Activated CD8-positive, alpha-beta memory T cell treated with anti-CD3 and anti-CD28 coated beads, Interleukin-2, amount 50 U/mL, for 4 hours (primary cell): ENCODE measurements around the gene IGFALS.

ENCODE experiments used
- DNase-seq: peaks from one replicate; pipeline ENCODE4 v3.0.0-alpha.2; 2020

Gene IGFALS

DNA sequence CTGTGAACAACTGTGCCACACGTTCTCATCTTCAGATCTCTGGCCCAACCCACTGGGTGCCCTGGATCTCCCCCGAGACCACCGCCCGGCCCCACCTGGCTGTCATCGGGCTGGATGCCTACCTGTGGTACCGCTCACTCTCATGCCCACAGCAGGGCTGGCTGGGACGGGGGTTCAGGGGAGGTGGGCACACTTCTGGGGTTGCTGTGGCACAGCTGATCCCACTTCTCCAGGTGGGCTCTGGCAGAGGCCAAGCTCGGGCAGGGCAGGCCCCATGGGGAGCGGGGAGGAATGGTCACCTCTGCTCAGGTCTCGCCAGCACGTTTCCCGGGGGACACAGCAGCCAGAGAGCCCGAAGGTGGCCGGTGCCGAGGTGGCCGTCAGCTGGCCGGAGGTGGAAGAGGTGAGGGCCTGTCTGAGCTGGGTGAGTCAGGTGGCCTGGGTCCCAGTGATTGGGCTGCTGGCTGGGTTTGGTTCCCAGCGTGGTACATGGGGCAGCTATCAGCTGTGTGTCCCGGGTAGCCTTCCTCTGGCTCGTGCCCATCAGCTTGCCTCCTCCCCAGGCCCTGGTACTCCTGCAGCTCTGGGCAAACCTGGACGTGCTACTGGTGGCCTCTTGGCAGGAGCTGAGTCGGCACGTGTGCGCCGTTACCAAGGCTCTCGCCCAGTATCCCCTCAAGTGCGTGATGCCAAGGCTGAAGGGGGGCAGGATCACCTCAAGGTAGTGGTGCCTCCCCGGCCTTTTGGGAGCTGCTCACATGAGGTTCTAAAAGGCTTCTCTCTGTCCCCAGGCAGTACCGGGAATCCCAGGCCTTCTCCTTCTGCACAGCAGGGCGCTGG is 18.3 kb downstream of the IGFALS start:
- DNase-seq = no peak

DNA sequence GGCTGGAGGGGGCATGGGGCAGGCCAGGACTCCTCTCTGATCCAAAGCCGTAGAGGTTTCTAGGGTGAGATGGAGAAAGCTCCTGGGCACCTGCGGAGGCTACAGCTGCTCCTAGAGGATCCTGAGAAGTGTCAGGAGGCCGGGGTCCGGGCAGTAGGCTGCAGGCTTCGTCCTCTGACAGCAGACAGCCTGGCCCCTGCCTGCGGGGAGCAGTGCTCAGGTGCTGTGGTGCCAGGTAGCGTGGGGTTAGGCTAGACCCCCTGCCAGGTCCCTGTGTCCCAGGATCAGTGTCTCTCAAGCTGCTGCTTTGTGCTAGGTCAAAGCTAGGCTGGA is 19.1 kb downstream of the IGFALS start:
- DNase-seq = no peak

DNA sequence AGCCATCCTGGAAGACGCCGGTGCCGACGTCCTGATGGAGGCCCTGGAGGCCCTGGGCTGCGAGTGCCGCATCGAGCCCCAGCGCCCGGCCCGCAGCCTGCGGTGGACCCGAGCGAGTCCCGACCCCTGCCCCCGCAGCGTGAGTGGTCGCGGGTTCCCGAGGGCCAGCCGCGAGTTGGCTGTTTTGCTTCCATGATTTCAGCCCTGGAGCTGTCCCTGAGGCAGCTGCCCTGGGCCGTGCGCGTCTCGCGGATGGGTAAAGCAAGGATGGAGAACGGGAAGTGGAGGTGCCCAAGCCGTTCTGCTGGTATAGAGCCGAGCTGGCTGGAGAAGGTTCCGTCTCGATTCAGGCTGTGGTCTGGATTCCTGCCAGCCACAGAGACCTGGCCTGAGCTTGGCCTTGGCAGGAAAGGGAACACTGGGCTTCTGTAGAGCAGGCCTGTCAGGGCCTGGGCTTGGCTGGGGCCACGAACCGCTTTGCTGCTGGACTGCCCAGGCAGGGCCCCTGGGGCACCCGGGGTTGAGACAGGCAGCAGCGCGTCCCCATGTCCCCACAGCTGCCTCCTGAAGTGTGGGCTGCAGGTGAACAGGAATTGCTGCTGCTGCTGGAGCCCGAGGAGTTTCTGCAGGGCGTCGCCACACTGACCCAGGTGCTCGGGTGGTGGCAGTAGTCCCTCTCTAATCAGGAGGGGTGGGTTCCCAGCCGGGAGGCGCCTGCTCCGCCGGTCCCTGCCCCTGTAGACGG is 19.6 kb downstream of the IGFALS start:
- DNase-seq = no peak

DNA sequence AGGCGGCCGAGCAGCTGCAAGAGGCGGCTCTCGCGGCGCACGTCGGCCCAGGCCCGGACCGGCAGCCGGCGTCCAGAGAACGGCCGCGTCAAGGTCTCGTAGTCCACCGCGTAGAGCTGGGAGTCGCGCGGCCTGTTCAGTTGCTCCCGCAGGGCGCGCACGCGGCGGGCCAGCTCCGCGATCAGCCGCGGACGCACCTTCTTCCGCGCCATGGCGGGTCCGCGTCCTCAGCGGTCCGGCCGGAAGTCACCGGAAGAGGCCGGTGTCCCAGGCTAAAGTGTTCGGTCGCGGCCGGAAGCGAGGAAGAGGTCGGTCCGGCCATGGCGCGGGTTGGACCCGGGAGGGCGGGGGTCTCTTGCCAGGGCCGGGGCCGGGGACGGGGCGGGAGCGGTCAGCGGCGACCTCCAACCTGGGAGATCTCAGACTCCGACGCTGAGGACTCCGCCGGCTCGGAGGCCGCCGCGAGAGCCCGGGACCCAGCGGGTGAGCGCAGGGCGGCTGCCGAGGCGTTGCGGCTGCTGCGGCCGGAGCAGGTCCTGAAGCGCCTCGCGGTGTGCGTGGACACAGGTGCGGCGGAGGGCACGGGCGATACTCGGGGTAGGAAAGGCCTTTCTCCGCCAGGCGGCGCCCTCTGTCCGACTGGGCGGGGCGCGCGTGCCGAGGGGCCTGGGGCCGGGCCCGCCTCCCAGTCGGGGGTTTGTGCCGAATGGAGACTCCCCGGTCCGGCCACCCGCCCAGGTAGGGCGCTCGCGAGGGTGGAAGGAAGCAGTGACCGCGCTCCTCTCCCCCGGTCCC is 20.4 kb downstream of the IGFALS start, which contains the start of gene MRPS34:
Gene MRPS34 (minus strand): TSS at position 227 of the 795 bp plus-strand sequence. CDS start 15 bp downstream, at position 212.
- peak; percentile 77 for DNase-seq

DNA sequence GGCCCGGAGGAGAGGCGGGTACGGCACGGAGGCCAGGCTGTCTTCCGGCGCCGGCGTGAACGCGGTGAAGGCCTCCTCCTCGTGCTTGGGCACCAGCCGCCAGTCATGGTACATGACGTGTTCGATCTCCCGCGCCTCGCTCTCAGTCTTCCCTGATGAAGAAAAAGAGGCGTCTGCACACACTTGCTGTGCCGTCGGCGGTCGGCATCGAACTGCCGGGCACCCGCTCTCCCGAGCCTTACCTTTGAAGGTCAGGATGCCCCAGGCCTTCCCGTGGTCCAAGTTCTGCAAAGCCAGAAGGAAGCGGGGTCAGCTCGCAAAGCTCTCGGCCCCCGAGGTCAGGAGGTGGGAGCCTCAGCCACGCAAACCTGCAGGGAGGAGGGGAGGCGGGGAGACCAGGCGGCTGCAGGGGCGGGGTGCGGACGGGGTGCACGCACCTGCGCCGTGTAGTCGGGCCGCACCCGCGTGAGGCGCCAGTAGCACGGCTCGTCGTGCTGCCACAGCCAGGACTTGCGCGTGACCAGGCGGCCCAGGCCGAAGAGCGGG is 21.1 kb downstream of the IGFALS start, which contains the start of gene EME2:
Gene EME2 (plus strand): TSS at position 449 of the 546 bp plus-strand sequence. CDS start 418 bp downstream, outside the sequence.
- peak; percentile 46 for DNase-seq

DNA sequence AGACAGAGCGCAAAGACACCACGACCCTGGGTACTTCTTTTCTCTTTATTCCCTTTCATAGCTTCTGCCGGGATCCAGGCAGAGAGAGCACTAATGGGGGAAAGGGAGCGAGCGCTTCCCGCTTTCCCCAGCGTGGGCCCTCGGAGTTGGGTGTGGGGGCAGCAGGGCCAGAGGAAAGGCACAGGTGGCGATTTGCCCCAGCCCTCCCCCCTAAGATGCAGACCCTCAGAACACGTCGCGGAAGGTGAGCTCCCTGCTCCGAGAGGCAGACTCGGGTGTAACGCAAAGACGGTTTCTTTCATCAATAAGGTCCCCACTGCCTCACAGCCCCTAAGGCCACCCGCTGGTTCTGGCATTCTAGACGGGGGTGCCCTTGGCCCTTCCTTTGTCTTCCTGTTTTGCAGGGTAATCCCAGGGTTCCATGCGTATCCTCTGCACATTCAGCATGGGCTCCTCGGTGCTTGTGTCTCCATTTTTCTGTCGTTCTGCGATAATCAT is 21.6 kb downstream of the IGFALS start:
- no peak for DNase-seq

DNA sequence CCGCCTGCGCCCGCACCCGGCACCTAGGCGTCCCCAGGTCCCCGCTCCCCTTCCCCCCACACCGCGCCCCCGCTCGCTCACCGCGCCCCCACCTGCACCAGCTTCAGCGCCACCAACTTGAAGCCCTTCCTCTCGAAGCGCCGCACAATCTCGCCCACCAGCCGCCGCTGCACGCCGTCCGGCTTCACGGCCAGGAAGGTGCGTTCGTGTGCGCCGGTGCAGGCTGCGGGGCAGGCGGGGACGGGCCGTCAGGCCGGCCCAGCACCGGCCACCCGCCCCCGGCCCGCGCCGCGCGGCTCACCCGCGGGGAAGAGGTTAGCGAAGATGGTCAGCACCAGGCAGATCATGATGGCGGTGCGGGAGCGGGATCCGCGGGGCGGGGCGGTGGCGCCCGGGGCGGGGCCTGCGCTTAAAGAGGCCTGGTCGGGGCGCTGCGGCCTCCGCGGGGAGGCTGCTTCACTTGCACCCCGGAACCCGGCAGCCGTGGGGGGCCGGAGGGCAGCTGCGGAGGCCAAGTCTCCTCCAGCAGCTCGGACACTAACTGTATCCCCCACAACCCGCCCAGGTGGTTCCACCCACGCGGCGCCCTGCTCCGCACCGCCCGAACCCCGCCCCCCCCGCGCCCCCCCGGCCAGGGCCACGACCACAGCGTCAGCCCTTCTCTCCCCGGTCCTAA is 22.2 kb downstream of the IGFALS start, which contains the start of gene NME3:
Gene NME3 (minus strand): TSS at position 356 of the 676 bp plus-strand sequence. CDS start 9 bp downstream, at position 347.
- DNase-seq = peak; percentile 75

DNA sequence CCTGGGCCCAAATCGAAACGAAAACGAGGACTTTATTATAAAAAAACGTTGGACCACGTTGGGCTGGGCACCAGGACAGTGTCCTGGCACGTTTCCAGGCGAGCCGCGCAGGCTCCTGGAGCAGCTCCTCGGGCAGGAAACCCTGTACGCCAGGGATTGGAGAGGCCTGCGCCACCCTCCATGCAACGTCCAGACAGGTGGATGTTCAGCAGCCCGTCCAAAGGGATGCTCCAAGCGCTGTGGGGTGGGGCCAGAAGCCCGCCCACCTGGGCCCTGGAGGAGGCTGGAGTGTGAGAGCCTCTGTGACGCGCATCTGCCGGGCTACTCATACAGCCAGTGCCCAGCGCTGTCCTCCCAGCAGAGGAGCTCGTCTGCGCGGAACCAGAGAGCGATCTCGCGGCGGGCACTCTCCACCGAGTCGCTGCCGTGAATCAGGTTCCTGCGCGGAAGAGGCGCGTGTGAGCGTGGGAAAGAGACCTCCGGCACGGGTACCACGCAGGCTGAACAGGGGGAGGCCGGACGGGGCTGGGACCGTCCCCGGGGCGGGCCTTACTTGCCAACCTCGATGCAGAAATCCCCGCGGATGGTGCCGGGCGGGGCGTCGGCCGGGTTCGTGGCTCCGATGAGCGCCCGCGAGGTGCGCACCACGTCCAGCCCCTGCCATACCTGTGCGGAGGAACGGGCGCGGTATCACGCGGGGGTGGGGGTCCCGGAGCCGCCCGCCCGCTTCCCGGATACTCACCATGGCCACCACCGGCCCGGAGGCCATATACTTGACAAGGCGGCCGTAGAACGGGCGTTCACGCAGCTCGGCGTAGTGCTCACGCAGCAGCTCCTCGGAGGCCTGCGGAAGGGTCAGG is 22.9 kb downstream of the IGFALS start:
- peak; percentile 64 for DNase-seq

DNA sequence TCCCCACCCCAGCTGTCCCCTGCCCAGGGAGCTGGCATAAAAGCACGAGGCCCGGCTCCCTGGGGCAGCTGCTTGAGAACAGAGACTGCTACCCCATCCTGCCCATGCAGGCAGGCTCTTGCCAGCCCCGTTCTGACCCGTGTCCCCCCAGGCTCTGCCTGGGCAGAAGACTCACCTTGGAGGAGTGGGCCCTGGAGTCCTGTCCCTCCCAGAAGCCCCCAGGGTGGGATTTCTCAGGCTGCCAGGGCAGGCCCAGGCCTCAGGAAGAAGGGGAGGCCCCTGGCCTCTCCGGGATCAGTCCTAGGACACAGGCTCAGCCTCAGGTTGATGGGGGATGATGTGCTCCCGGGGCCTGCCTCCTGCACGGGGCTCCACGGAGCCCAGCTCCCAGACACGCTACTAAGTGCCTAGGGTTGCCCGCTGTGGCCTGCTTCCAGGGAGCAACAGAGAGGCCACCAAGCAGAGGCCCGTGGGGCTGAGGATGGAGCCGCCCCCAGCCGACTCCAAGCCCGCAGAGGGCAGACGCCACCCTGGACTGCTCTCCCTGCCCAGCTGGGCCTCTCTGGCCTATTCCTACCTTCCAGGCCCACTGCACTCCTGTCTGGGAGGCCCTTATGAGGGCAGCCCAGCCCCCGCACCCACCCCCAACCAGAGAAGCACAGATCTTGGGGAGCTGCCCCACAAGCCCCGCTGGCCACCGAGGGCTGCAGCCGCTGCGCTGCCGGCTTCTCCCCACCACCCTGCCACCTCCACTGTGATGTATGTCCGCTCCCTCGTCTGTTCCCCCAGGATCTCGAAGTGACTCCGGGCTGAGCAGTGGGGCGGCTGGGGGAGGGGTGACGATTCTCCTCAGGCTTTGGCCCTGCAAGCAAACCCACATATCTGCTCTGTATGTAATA is 23.9 kb downstream of the IGFALS start:
- DNase-seq = no peak

DNA sequence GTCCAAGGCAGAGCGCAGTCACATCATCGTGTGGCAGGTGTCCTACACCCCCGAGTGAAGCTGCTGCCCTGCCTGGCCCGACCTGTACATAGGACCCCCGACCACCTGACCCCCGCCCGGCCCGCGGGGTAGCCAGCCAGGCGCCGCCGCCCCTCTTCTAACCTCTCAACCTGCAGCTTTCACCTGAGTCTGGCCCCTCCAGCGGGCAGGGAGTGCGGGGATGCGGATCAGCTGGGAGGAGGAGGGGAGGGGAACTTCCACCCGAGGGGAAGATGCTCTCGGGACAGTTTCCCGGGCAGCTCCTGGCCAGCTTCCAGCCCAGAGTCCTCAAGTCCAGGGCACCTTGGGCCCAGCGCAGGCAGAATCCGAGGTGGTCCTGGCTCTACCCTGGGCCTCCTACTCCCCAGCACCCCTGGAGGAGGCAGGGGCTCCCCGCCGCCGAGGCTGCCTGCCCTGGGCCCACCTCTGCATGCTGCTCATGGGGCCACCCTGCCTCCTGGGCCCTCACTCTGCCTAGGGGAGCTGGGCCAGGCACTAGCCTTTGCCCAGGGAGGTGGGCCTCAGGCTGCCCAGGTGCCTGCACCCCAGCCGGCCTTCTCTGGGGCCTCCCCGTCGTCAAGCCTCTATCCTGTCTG is 24.6 kb downstream of the IGFALS start:
- no peak for DNase-seq

DNA sequence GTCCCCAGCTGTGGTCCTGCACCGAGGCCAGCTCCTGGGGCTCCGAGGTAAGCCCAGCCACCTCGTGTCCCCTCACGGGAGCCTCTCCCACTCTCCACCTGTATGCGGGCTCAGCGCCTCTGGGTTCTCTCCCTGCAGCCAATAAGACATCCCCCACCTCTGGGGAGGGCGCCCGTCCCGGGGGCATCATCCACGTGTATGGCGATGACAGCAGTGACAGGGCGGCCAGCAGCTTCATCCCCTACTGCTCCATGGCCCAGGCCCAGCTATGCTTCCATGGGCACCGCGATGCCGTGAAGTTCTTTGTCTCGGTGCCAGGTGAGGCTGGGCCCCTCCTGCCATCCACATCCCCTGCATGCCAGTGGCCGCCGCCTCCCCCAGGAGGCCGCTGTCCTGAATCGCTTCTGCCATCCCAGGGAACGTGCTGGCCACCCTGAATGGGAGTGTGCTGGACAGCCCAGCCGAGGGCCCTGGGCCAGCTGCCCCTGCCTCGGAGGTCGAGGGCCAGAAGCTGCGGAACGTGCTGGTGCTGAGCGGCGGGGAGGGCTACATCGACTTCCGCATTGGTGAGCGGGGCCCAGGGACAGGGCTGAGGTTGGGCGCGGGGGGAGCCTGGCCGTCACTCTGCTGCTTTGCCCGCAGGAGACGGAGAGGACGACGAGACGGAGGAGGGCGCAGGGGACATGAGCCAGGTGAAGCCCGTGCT is 25.3 kb downstream of the IGFALS start:
- DNase-seq = no peak

DNA sequence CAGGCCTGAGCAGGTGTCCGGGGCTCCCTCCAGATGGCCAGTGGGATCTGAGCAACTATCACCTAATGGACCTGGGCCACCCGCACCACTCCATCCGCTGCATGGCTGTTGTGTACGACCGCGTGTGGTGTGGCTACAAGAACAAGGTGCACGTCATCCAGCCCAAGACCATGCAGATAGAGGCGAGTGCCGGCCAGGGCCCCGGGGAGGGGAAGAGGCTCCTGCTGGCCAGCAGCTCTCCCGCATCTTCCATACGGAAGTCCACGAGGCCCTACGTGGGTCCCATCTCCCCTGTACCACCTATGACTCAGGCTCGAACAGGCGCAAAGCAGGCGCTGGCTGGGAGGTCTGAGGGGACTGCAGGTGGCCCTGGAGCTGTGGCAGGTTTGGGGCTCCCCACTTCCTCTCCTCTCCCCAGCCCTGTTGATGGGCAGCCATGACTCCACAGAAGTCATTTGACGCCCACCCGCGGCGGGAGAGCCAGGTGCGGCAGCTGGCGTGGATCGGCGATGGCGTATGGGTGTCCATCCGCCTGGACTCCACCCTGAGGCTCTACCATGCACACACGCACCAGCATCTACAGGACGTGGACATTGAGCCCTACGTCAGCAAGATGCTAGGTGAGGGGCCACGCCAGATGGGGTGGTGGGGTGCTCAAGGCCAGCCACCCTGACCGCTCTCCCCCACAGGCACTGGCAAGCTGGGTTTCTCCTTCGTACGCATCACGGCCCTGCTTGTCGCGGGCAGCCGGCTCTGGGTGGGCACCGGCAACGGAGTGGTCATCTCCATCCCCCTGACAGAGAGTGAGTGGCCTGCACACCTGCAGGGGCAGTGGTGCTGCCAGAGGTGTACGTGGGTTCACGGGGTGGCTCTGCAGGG is 26.1 kb downstream of the IGFALS start:
- DNase-seq = no peak

DNA sequence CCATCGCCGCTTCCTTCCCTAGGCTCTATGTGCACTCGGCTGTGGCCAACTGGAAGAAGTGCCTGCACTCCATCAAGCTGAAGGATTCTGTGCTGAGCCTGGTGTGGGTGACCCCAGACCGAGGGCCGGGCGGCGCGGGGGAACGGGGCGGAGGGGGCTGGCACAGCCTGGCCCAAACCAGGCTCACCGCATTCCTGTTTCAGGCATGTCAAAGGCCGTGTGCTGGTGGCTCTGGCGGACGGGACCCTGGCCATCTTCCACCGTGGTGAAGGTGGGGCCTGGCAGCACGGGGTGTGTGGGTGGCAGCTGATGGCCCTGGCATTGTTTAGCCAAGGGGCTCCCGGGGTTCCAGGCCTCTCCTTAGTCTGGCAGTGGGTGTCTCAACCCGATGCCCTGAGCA is 26.8 kb downstream of the IGFALS start:
- DNase-seq = no peak

DNA sequence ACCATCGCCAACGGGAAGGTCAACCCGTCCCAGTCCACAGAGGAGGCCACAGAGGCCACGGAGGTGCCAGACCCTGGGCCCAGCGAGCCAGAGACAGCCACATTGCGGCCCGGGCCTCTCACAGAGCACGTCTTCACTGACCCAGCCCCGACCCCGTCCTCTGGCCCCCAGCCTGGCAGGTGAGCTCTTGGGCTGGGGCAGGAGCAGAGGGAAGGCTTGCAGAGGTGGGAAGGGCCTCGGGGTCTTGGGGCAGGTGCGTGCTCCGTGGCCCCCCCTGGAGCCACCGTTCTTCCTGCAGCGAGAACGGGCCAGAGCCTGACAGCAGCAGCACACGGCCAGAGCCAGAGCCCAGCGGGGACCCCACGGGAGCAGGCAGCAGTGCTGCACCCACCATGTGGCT is 27.3 kb downstream of the IGFALS start:
- no peak for DNase-seq

DNA sequence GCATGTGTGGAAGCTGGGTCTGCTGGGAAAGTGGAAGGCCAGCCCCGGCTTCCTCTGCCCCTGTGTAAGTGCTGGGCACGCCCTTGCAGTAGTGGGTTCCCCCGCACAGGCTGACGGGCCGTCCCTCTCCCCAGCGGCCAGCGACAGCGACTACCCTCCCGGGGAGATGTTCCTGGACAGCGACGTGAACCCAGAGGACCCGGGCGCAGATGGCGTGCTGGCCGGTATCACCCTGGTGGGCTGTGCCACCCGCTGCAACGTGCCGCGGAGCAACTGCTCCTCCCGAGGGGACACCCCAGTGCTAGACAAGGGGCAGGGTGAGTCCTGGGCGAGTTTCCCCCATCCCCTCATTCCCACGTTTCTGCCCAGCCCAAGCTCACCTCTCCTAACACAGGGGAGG is 27.7 kb downstream of the IGFALS start:
- DNase-seq = no peak

DNA sequence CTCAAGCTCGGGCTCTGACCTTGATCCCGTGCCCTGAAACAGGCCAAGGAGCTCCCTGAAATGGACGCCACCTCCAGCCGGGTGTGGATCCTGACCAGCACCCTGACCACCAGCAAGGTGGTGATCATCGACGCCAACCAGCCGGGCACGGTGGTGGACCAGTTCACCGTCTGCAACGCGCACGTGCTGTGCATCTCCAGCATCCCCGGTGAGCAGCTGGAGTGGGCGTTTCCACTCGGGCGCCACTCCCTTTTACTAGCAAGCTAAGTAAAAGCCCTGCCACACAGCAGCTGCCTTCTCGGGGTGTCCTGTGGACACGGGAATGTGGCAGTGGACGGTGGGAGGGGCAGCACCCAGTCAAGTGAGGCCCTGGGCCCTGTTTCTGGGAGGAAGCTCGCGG is 28.5 kb downstream of the IGFALS start:
- DNase-seq = no peak
